Left renal cortex interstitium (tissue), 4 donors: ENCODE data around the gene AGAP6. TPM values are rescaled to one million over a fixed set of nuclear protein-coding genes. Genes with fewer than 3 reads are reported as not detected.
"Not testable (repeated sequence)": the region's sequence is repeated elsewhere in the genome, so short reads cannot be mapped to it uniquely, and the experiment has no call there.

Source experiments
- DNase-seq, 4 donors: peaks; one replicate each; pipeline ENCODE4 v3.0.0-alpha.2; 2013; ENCODE audit warnings: low read depth in 4 of 4, low spot score in 2 of 4, missing footprints in 1 of 4
- polyA plus RNA-seq, 4 donors: library from polyadenylated mRNA; unstranded; fragments of 120-200 nt; gene quantifications; one replicate each; pipeline ENCODE4 v1.2.1, GENCODE V29; 2013; ENCODE audit not compliant: insufficient read length in 4 of 4

The AGAP6 gene
- polyA plus RNA-seq = 10 to 100 TPM; 10.8 to 41.4 (median 22.0) TPM

GRCh38 chr10:49988376-49988775 is at the start of gene AGAP6:
Gene AGAP6, plus strand, starts transcription at chr10:49988406. Its CDS starts 310 bp downstream, at chr10:49988716.
- DNase-seq = not testable (repeated sequence)

GRCh38 chr10:49941447-49942338 is 46.5 kb upstream of the AGAP6 start, which contains the start of the genes PARG and TIMM23B:
Gene PARG, minus strand, starts transcription at chr10:49942027. Its CDS starts 302 bp downstream, at chr10:49941725.
Gene TIMM23B, plus strand, starts transcription at chr10:49942053. Its CDS starts 142 bp downstream, at chr10:49942195.
- peak; percentile 27 to 74 (median 50) for DNase-seq

GRCh38 chr10:49942339-49942705 is 45.9 kb upstream of the AGAP6 start:
- not testable (repeated sequence) for DNase-seq

- DNase-seq = not testable (repeated sequence)
Measured at GRCh38 chr10:49943607-49944006, 44.6 kb upstream of the AGAP6 start.

GRCh38 chr10:49948142-49948541 is 40.1 kb upstream of the AGAP6 start:
- DNase-seq = not testable (repeated sequence)

GRCh38 chr10:49948737-49949136 is 39.5 kb upstream of the AGAP6 start:
- DNase-seq = not testable (repeated sequence)

- not testable (repeated sequence) for DNase-seq
Measured at GRCh38 chr10:49952006-49952405, 36.2 kb upstream of the AGAP6 start.

- not testable (repeated sequence) for DNase-seq
Measured at GRCh38 chr10:49953122-49953521, 35.1 kb upstream of the AGAP6 start.

GRCh38 chr10:49970331-49970857 is 17.8 kb upstream of the AGAP6 start:
- not testable (repeated sequence) for DNase-seq

- not testable (repeated sequence) for DNase-seq
Measured at GRCh38 chr10:49971466-49971865, 16.7 kb upstream of the AGAP6 start.

GRCh38 chr10:49972094-49972493 is 16.1 kb upstream of the AGAP6 start:
- not testable (repeated sequence) for DNase-seq

- DNase-seq = not testable (repeated sequence)
Measured at GRCh38 chr10:49977756-49978155, 10.4 kb upstream of the AGAP6 start.

- not testable (repeated sequence) for DNase-seq
Measured at GRCh38 chr10:49987207-49987606, 999 bp upstream of the AGAP6 start.

- not testable (repeated sequence) for DNase-seq
Measured at GRCh38 chr10:49995321-49995720, 7.1 kb downstream of the AGAP6 start.

GRCh38 chr10:50014024-50014423 is 25.8 kb downstream of the AGAP6 start:
- DNase-seq = not testable (repeated sequence)

GRCh38 chr10:50015596-50016220 is 27.5 kb downstream of the AGAP6 start:
- DNase-seq = not testable (repeated sequence)

- not testable (repeated sequence) for DNase-seq
Measured at GRCh38 chr10:50016926-50017325, 28.7 kb downstream of the AGAP6 start.

- not testable (repeated sequence) for DNase-seq
Measured at GRCh38 chr10:50017646-50018045, 29.4 kb downstream of the AGAP6 start.

- not testable (repeated sequence) for DNase-seq
Measured at GRCh38 chr10:50019279-50019678, 31.1 kb downstream of the AGAP6 start.

GRCh38 chr10:50020451-50021024 is 32.3 kb downstream of the AGAP6 start:
- DNase-seq = not testable (repeated sequence)

GRCh38 chr10:50021646-50022045 is 33.4 kb downstream of the AGAP6 start:
- no peak for DNase-seq
